ENCODE measurements around the gene TEX13D. TPM values are rescaled to one million over a fixed set of nuclear protein-coding genes. Genes with fewer than 3 reads are reported as not detected.

The TEX13D gene
- polyA plus RNA-seq, 1 experiment: not detected

- no peak for DNase-seq (ENCODE audit: low read depth, low spot score)
- ChIA-PET CTCF (no interaction called here), POLR2A (no interaction called here)
- no peak overlapping the region for H3K4me3 ChIP-seq (ENCODE audit: low read depth, low read length)
- no peak for TF ChIP-seq CTCF (IDR thresholded peaks at IDR 0.05; ENCODE audit: low read depth, low read length)
- H3K27me3 ChIP-seq (ENCODE audit: control insufficient read depth, insufficient read depth, low read length): no peaks in the 10 kb centered on the region
- no peaks in the 10 kb centered on the region for H3K9me3 ChIP-seq (ENCODE audit: control insufficient read depth, insufficient read depth, low read length)
- H3K27ac ChIP-seq (ENCODE audit: low read depth, low read length): no peak overlapping the region
Measured at GRCh38 chrX:124343016-124343415, 10.6 kb downstream of the TEX13D start.

GRCh38 chrX:124344246-124344645 is 11.8 kb downstream of the TEX13D start:
- POLR2A ChIA-PET: no interaction called here
- no peak overlapping the region for H3K27ac ChIP-seq (ENCODE audit: low read depth, low read length)
- no peaks in the 10 kb centered on the region for H3K27me3 ChIP-seq (ENCODE audit: control insufficient read depth, insufficient read depth, low read length)
- H3K9me3 ChIP-seq (ENCODE audit: control insufficient read depth, insufficient read depth, low read length): no peaks in the 10 kb centered on the region
- H3K4me3 ChIP-seq (ENCODE audit: low read depth, low read length): no peak overlapping the region
- DNase-seq (ENCODE audit: low read depth, low spot score): no peak
- CTCF ChIA-PET: no interaction called here
- no peak for TF ChIP-seq CTCF (IDR thresholded peaks at IDR 0.05; ENCODE audit: low read depth, low read length)

GRCh38 chrX:124346117-124346876 is 13.8 kb downstream of the TEX13D start, which contains the start of gene SH2D1A:
SH2D1A (plus strand) TSS chrX:124346563; CDS start chrX:124346643, 80 bp downstream.
- ChIA-PET CTCF (no interaction called here), POLR2A (no interaction called here)
- no peak for DNase-seq (ENCODE audit: low read depth, low spot score)
- no peak within 1 kb of the TSS for H3K27ac ChIP-seq (ENCODE audit: low read depth, low read length)
- TF ChIP-seq CTCF (IDR thresholded peaks at IDR 0.05; ENCODE audit: low read depth, low read length): no peak
- no peaks in the 10 kb centered on the region for H3K27me3 ChIP-seq (ENCODE audit: control insufficient read depth, insufficient read depth, low read length)
- H3K9me3 ChIP-seq (ENCODE audit: control insufficient read depth, insufficient read depth, low read length): no peaks in the 10 kb centered on the region
- no peak within 1 kb of the TSS for H3K4me3 ChIP-seq (ENCODE audit: low read depth, low read length)

GRCh38 chrX:124346877-124347241 is 14.4 kb downstream of the TEX13D start:
- TF ChIP-seq CTCF (IDR thresholded peaks at IDR 0.05; ENCODE audit: low read depth, low read length): no peak
- CTCF ChIA-PET: no interaction called here
- POLR2A ChIA-PET: no interaction called here
- no peak overlapping the region for H3K27ac ChIP-seq (ENCODE audit: low read depth, low read length)
- H3K9me3 ChIP-seq (ENCODE audit: control insufficient read depth, insufficient read depth, low read length): no peaks in the 10 kb centered on the region
- no peak for DNase-seq (ENCODE audit: low read depth, low spot score)
- no peaks in the 10 kb centered on the region for H3K27me3 ChIP-seq (ENCODE audit: control insufficient read depth, insufficient read depth, low read length)
- no peak overlapping the region for H3K4me3 ChIP-seq (ENCODE audit: low read depth, low read length)

- Histone ChIP-seq H3K27me3 (ENCODE audit: control insufficient read depth, insufficient read depth, low read length) (no peaks in the 10 kb centered on the region), H3K27ac (ENCODE audit: low read depth, low read length) (no peak overlapping the region), H3K4me3 (ENCODE audit: low read depth, low read length) (no peak overlapping the region), H3K9me3 (ENCODE audit: control insufficient read depth, insufficient read depth, low read length) (no peaks in the 10 kb centered on the region)
- TF ChIP-seq CTCF (IDR thresholded peaks at IDR 0.05; ENCODE audit: low read depth, low read length): no peak
- CTCF ChIA-PET: no interaction called here
- DNase-seq (ENCODE audit: low read depth, low spot score): no peak
- POLR2A ChIA-PET: no interaction called here
Measured at GRCh38 chrX:124347242-124347641, 14.8 kb downstream of the TEX13D start.

All from AG04450 (cell line).